GM18508 (cell line): ENCODE measurements around the gene PIP5K1B.
A peak's percentile ranks its signal among the peaks of the same experiment; 100 is the strongest.
"Not testable (repeated sequence)": the region's sequence is repeated elsewhere in the genome, so short reads cannot be mapped to it uniquely, and the experiment has no call there.

Experiments
- ATAC-seq: cut with Tn5 transposase; IDR thresholded peaks from one replicate; pipeline ENCODE4 v1.9.1; 2021; ENCODE audit warnings: moderate number of reproducible peaks; ENCODE audit not compliant: insufficient read depth, unreplicated experiment

Gene PIP5K1B

DNA sequence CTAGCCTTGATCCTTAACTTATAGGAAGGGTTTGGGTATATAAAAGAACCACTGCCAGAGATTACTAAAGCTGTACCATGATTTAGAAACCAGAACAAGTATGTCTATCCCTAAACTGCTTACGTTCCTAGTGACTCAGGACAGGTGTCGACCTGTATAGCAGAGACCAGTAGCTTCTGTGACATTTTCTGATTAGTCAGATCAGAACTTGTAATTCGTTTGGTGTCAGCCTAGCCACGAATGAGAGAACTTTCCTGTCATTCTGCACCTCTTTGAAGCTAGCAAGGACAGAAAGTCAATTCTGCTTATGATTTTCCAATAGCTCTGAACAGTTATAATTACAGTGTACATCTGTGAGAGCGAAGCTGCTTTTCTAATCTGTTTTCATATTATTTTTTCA is 269.4 kb downstream of the PIP5K1B start:
- peak; percentile 85 for ATAC-seq

DNA sequence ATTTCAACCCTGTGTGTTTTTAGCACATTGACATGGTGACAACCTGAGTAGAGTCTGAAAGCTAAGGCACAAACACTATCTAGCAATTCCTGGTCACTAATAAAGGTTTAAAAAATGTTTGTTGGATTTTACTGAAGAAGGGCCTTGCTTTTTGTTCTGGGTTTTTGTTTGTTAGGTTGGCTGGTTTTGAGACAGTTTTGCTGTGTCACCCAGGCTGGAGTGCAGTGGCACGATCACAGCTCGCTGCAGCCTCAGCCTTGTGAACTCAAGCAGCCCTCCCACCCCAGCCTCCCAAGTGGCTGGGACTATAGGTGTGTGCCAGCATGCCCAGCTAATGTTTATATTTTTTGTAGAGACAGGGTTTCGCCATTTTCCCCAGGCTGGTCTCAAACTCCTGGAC is 269.9 kb downstream of the PIP5K1B start:
- ATAC-seq, result no peak

DNA sequence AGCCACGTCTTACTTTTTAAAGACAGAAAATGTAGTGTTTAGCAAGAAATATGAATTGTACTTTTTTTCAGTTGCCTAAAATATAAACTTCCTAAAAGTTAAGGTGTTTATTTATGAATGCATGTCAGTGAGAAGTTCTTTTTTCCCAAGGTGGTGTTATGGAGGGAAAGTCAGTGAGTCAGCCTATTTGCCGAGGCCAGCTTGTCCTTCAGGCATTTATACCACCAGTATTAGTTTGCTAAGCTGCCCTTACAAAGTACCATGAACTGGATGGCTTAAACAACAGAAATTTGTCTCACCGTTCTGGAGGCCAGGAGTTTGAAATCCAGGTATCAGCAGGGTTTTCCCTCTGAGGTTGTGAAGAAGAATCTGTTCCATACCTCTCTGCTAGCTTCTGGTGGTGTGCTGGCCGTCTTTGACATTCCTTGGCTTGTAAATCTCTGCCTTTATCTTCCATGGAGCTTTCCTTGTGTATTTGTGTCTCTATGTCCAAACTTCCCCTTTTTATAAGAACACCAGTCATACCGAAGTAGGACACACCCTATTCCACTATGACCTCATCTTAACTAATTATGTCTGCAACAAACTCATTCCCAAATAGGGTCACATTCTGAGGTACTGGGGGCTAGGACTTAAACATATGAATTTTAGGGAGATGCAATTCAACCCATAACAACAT is 270.5 kb downstream of the PIP5K1B start:
- no peak for ATAC-seq

DNA sequence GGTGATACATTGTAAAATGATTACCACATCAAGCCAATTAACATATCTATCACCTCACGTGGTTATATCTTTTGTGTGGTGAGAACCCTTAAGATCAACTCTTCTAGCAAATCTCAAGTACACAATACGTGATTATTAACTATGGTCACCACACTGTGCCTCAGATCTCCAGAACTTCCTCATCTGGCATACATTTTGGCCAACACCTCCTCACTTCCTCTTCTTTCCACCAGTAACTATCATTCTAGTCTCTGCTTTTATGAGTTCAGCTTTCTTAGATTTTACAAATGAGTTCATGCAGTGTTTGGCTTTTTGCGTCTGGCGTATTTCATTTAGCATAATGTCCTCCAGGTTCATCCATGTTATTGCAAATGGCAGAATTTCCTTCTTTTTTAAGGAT is 273.0 kb downstream of the PIP5K1B start:
- ATAC-seq, result no peak

GRCh38 chr9:68978501-68978900 is 273.5 kb downstream of the PIP5K1B start:
- no peak for ATAC-seq

DNA sequence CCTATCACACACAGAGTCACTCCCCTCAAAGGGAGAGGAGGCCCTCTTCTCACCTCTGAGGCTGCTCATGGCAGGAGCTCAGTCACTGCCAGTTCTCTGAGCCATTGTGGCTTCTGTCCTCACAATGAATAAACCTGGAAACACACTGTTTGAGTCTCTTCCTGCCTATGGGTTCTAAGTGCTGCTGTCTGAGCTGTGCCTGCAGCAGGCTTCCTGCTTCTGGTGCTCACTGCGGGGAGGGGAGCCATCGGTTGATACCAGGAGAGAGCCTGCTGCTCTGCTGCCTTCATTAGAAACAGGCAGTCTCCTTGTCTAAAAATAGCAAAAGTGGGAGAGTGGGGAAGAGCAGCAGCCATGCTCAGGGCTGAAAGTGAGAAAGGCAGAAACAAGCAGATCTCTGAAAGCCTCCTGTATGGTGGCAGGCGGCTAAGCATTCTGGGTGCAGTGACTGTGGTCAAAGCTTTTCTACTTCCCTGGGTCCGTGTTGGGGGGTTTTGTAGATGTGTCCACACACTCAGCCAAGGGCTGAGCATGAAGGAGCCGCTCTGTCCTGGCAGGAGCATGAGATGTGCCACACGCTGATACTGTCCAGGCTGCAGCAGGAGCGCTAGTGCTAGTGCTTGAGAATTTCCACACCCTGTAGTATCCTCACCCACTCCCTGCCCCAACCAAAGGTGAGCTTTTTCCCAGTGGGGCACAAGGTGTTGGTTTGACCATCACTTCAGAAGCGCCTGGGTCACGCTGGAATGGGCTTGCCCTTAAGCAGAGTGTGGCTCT is 274.7 kb downstream of the PIP5K1B start:
- no peak for ATAC-seq

GRCh38 chr9:68980341-68980914 is 275.4 kb downstream of the PIP5K1B start:
- no peak for ATAC-seq

DNA sequence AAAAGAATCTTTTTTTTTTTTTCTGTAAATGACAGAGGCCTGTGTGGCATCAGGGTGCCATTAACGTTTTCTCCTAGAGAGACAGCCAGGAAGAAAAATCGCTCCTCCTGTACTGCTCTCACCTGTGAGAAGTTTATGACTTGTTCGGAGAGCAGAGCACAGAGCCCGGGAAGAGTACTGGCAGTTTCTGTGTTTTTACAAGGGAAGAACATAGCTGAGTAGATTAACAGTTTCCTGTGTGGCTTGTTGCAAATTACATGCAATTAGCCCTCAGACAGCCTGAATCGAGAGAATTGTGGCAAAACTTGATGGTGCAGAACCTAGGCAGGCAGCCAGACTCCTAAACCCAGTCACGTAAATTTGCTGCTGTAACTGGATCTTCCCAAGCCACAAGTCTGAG is 276.7 kb downstream of the PIP5K1B start:
- peak; percentile 30 for ATAC-seq

- no peak for ATAC-seq
These were observed 278.0 kb downstream of the PIP5K1B start for GRCh38 chr9:68983008-68983411.

GRCh38 chr9:68983522-68984424 is 278.7 kb downstream of the PIP5K1B start:
- no peak for ATAC-seq

GRCh38 chr9:68986949-68987348 is 281.9 kb downstream of the PIP5K1B start:
- ATAC-seq, result not testable (repeated sequence)

- ATAC-seq, result no peak
These were observed 286.4 kb downstream of the PIP5K1B start for GRCh38 chr9:68991457-68991856.

DNA sequence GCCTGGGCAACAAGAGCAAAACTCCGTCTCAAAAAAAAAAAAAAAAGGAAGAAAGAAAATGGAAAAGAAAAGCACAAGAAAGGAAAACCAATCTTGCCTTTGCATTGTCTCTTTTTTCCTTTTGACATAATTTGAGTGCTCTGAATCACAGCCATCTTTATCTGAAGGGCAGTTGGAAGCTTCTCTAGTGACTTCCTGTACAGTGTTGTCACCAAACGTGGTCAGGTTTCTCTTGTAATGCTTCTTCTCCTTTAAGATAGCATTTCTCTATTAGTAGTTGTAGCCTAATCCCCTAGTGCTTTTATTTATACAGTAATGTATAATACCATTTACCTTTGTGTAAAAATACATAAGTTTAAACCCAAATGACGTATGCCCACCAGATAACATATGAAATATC is 290.7 kb downstream of the PIP5K1B start:
- ATAC-seq, result no peak

DNA sequence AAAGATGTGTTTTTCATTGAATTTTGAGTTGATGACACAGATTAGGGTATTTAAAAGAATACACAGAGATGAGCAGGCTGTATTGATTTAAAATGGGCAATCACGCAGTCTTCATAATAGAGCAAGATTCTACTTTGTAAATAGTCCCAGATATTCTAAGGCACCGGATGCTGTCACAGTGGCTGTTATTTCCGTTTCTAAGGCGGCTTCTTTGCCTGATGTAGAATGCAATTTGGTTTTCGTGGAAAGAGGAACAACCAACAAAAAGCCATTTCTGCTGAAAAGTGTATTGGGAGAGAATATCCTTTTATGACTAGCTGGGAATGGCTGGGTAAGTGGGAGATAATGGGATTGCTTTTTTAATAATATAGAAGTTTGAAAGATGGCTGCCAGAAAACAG is 291.4 kb downstream of the PIP5K1B start:
- no peak for ATAC-seq

GRCh38 chr9:68997666-68998065 is 292.6 kb downstream of the PIP5K1B start:
- no peak for ATAC-seq

DNA sequence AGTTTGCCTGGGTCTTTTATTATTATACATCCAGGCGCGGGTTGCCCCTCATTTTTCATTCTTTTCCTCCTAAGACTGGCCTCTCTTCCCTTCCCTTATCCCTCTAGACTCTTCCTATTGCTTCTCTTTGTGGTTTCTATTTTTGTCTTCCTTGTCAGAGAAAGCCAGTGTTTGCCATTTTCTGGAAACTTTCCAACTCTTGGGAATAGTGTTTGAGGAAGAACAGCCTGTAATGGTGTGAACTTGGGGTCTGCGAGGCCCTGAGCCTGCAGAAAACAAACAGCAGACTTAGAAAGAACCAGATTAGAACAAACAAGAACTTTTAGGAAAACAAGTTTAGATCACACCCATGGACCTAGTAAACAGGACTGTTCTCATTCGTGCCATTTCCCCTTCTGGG is 293.3 kb downstream of the PIP5K1B start:
- ATAC-seq, result no peak

DNA sequence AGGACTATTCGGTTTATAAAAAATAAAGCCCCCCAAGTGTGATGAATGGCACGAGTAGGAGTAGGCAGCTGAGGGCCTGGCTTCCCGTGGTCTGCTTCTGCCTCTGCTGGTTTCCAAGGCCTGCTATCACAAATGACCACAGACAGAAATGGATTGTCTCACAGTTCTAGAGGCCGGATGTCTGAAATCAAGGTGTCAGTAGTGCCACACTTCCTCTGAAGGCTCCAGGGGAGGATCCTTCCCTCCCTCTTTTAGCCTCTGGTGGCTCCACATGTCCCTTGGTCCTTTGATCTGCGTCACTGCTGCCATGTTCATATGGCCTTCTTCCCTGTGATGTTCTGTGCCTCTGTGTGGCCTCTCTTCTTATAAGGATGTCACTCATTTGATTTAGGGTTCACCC is 293.8 kb downstream of the PIP5K1B start:
- no peak for ATAC-seq

DNA sequence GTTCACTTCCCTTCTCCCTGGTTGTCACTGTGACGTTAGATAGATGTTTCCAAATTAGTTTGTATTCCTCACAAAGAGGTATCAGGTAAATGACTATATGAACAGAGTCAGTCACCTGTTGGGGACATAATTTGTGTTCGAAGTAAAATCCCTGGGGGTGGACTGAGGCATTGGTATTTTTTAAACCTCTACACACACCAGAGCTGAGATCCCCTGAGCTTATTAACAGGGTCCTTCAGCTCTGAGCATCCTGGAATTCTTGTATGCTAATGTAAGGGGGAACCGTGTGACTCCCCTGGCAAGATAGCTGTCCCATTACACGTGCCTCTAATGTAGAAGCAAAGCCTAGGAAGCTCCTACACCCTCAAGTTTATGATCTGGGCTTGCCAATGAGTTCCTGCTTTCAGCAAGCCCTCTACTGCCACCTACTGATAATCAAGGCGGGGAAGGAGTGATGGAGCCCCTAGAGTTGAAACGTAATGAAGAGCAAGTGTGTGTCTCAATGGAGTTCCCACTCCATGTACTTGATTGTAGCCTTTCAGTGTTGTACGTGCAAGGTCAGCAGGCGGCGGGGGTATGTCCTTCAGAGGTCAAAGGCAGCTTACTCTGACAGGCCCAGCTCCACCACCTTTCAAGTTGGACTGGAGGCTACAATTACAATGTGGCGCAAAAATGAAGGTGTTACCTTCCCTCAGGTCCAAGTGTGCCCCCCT is 294.5 kb downstream of the PIP5K1B start:
- ATAC-seq, result peak; percentile 68

- no peak for ATAC-seq
These were observed 296.9 kb downstream of the PIP5K1B start for GRCh38 chr9:69001921-69002320.

DNA sequence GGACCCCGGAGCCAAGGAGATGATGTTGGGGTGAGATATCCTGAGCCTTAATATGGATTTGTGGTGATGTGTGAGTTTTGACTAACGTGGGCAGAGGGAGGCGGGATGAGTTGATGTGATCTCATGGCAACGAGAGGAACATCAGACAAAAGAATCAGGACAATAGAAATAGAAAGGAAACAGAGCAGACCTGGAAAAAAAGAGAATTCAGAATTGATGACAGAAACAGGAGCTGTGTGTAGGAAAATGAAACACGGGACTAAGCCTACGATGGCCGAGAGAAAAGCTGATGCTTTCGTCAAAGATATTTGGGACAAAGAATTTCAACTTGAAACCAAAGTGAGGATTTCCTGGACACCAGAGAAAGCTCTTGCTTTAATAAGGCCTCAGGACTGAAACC is 298.0 kb downstream of the PIP5K1B start:
- no peak for ATAC-seq
